PFSK-1 (cell line): Measurements from ENCODE around the gene LHB.
A peak's percentile ranks its signal among the peaks of the same experiment; 100 is the strongest.

Source experiments
- FOXP2 ChIP-seq: optimal IDR thresholded peaks from 2 replicates; pipeline ENCODE3; 2011; ENCODE audit warnings: borderline replicate concordance, control low read depth, inconsistent platforms; ENCODE audit not compliant: insufficient read depth; ENCODE audit errors: extremely low read length, extremely low read depth
- POLR2AphosphoS5 ChIP-seq: IDR thresholded peaks from 2 replicates; pipeline ENCODE4 v1.6.1; 2012; ENCODE audit warnings: low read depth, mild to moderate bottlenecking, control low read depth, low read length, moderate library complexity
- SIN3A ChIP-seq: IDR thresholded peaks from 2 replicates; pipeline ENCODE4 v1.6.1; 2012; ENCODE audit warnings: mild to moderate bottlenecking, low read length, moderate library complexity, borderline replicate concordance; ENCODE audit not compliant: insufficient read depth
- TAF1 ChIP-seq: IDR thresholded peaks from 2 replicates; pipeline ENCODE4 v1.6.1; 2012; ENCODE audit warnings: low read length, control low read depth, borderline replicate concordance; ENCODE audit not compliant: insufficient read depth
- TF ChIP-seq, protein P1 (sequence below), 2 experiments: IDR thresholded peaks; 2 replicates each; pipeline versions ENCODE4 v1.6.1 to v1.8.0; 2011 to 2012; ENCODE audit warnings: low read depth in 2 of 2, low read length in 2 of 2, control low read depth in 1 of 2, inconsistent platforms in 1 of 2, mild to moderate bottlenecking in 1 of 2, moderate library complexity in 1 of 2; ENCODE audit not compliant: insufficient read depth in 1 of 2

The LHB gene

GRCh38 chr19:48968179-48968661 is 48.7 kb downstream of the LHB start:
- TF ChIP-seq POLR2AphosphoS5 = no peak
- no peak for TF ChIP-seq SIN3A
- TF ChIP-seq FOXP2 = no peak
- no peak for TF ChIP-seq TAF1
- TF ChIP-seq, protein P1, sequence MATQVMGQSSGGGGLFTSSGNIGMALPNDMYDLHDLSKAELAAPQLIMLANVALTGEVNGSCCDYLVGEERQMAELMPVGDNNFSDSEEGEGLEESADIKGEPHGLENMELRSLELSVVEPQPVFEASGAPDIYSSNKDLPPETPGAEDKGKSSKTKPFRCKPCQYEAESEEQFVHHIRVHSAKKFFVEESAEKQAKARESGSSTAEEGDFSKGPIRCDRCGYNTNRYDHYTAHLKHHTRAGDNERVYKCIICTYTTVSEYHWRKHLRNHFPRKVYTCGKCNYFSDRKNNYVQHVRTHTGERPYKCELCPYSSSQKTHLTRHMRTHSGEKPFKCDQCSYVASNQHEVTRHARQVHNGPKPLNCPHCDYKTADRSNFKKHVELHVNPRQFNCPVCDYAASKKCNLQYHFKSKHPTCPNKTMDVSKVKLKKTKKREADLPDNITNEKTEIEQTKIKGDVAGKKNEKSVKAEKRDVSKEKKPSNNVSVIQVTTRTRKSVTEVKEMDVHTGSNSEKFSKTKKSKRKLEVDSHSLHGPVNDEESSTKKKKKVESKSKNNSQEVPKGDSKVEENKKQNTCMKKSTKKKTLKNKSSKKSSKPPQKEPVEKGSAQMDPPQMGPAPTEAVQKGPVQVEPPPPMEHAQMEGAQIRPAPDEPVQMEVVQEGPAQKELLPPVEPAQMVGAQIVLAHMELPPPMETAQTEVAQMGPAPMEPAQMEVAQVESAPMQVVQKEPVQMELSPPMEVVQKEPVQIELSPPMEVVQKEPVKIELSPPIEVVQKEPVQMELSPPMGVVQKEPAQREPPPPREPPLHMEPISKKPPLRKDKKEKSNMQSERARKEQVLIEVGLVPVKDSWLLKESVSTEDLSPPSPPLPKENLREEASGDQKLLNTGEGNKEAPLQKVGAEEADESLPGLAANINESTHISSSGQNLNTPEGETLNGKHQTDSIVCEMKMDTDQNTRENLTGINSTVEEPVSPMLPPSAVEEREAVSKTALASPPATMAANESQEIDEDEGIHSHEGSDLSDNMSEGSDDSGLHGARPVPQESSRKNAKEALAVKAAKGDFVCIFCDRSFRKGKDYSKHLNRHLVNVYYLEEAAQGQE (IDR thresholded peaks at IDR 0.05; ENCODE audit: insufficient read depth in 1 of 2, low read depth in 2 of 2, low read length in 2 of 2) = no peak

DNA sequence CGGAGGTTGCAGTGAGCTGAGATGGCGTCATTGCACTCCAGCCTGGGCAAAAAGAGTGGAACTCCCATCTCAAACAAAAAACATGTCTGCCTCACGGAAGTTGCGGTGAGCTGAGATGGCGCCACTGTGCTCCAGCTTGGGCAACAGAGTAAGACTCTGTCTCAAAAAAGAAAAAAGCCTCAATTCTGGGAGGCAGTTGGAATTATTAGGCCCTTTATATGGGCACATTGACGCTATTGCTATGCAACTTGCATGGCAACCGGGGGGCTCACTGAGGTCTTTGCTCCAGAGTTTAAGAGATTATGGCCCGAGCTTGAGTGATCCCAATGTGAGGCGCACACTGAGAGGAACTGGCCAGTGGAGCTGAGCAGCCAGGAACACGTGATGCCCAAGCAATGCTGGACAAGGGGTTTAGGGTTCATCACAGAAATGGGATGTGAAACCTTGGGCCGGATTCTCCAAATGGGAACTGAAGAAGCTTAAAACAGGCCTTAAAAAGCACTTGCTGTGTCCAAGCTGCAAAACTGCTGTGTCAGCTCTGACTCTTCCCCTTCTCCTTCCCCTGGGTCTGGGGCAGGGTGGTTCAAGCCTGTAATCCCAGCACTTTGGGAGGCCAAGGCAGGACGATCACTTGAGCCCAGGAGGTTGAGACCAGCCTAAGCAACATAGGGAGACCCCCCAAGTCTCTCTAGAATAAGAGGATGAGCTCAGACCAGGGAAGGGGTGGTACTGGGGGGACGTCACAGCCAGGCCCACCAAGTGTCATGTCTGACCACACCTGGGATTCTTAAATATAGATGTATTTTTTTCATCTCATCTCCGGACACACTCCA is 49.3 kb downstream of the LHB start:
- TF ChIP-seq FOXP2 (no peak), TAF1 (no peak), POLR2AphosphoS5 (peak; percentile 17; the same call in 1 of the 2 replicates)

DNA sequence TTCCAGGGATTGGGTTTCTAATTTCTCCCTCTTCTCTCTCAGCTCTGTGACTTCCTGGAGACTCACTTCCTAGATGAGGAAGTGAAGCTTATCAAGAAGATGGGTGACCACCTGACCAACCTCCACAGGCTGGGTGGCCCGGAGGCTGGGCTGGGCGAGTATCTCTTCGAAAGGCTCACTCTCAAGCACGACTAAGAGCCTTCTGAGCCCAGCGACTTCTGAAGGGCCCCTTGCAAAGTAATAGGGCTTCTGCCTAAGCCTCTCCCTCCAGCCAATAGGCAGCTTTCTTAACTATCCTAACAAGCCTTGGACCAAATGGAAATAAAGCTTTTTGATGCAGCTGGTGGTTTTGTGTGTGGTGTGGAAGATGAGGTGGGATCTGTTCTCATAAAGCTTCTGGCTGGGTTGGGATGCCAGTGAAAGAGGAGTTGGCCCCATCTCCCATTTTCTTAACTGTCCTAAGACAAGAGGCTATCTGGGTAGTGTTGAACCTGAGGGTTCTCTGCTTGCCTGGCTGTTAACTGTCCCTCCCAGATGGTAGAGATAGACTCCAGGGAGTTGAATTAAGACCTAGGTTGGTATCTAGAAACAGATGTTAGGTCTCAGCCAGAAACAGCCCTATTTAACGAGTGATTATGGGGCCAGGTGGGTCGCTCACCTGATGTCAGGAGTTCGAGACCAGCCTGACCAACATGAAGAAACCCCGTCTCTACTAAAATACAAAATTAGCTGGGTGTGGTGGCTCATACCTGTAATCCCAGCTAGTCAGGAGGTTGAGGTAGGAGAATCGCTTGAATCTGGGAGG is 50.1 kb downstream of the LHB start:
- TF ChIP-seq, protein P1 (IDR thresholded peaks at IDR 0.05; ENCODE audit: insufficient read depth in 1 of 2, low read depth in 2 of 2, low read length in 2 of 2) = no peak
- TF ChIP-seq SIN3A (no peak), POLR2AphosphoS5 (peak; percentile 29; the same call in 1 of the 2 replicates)
